Gastroesophageal sphincter (tissue), 4 donors: ENCODE measurements around the gene INPP5A. TPM values are rescaled to one million over a fixed set of nuclear protein-coding genes. Genes with fewer than 3 reads are reported as not detected.
A peak's percentile ranks its signal among the peaks of the same experiment; 100 is the strongest.

ENCODE experiments used
- ATAC-seq: fragments of 150-250 bp; one replicate; pipeline ENCODE4 v1.9.1; 2016; ENCODE audit warnings: mild to moderate bottlenecking, moderate library complexity
- H3K27ac ChIP-seq, 4 donors: fragments of 200-600 bp; sonication (generic) in 3 of 4; 1 replicate in 3 of 4; 2 replicates in 1 of 4; pipeline ENCODE4 v1.5.1; 2016 to 2019
- H3K27me3 ChIP-seq: fragments of 200-600 bp; sonication (generic); one replicate; pipeline ENCODE4 v1.5.1; 2019
- H3K36me3 ChIP-seq, 2 donors: fragments of 200-600 bp; sonication (generic); one replicate each; pipeline ENCODE4 v1.5.1; 2019; ENCODE audit warnings: control low read depth in 1 of 2
- H3K4me1 ChIP-seq, 3 donors: fragments of 200-600 bp; sonication (generic); 1 replicate in 2 of 3; 2 replicates in 1 of 3; pipeline ENCODE4 v1.5.1; 2016 to 2019; ENCODE audit warnings: control low read depth in 2 of 3
- H3K4me3 ChIP-seq, 2 donors: fragments of 200-600 bp; sonication (generic); one replicate each; pipeline ENCODE4 v1.5.1; 2019; ENCODE audit warnings: mild to moderate bottlenecking in 1 of 2, moderate library complexity in 1 of 2
- H3K9me3 ChIP-seq, 3 donors: fragments of 200-600 bp; sonication (generic); one replicate each; pipeline ENCODE4 v1.5.1; 2017 to 2019; ENCODE audit warnings: control low read depth in 2 of 3
- EP300 ChIP-seq: sonication (generic); formaldehyde crosslinking; IDR thresholded peaks from one replicate; pipeline ENCODE4 v1.6.1; 2017; ENCODE audit warnings: antibody characterized with exemption, mild to moderate bottlenecking
- POLR2A ChIP-seq, 2 donors: fragments of 450-650 bp; IDR thresholded peaks; one replicate each; pipeline ENCODE4 v1.6.1; 2017; ENCODE audit warnings: antibody characterized with exemption in 2 of 2, mild to moderate bottlenecking in 2 of 2, moderate library complexity in 1 of 2
- POLR2AphosphoS5 ChIP-seq: sonication (generic); formaldehyde crosslinking; IDR thresholded peaks from one replicate; pipeline ENCODE4 v1.6.1; 2017; ENCODE audit warnings: antibody characterized with exemption
- WGBS, 2 donors: methylation state at CpG; one replicate each; pipeline ENCODE4 v1.1.5; 2018; ENCODE audit warnings: low coverage in 1 of 2; 5-methylcytosine and 5-hydroxymethylcytosine counted together
- total RNA-seq, 4 donors: library from RNA; depleted of rRNA; stranded (reverse); fragments of >200 nt; gene quantifications; one replicate each; pipeline ENCODE4 v1.1.0, GENCODE V29; 2016
- TF ChIP-seq, protein P1 (sequence below), 4 experiments: fragments of 200-600 bp in 2 of 4; fragments of 450-650 bp in 2 of 4; sonication (generic) in 1 of 4; IDR thresholded peaks; one replicate each; pipeline ENCODE4 v1.5.1; 2017 to 2019; ENCODE audit warnings: antibody characterized with exemption in 4 of 4, mild to moderate bottlenecking in 2 of 4, moderate library complexity in 2 of 4

INPP5A gene
- total RNA-seq, 4 donors from 2014 or later: 111 to 288 (median 215) TPM

DNA sequence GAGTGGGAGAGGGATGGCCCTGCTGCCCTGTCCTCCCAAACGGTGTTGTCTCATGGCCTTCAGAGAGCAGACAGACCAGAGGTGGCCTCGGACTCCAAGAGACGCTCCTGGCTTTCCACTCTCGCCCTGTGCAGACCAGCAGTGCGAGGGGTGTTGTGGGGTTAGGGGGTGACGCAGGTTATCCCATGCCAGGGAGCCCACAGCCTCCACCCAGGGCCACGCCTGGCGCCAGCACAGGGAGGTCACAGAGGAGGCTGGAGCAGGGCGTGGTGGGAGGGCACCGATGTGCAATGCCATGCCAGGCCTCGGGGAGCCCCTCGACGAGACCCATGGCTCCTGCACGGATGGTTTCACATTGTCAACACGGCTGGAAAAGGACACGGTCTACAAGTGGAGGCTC is 52.1 kb downstream of the INPP5A start:
- H3K4me3 ChIP-seq: no peak overlapping the region
- 91% methylated on average over 4 of the region's 16 CpGs; no CpG with 5 or more reads in 1 of the 2 donors for WGBS, 2 donors
- H3K27ac ChIP-seq: peak overlapping the region; percentile 79 to 88 (median 86)
- TF ChIP-seq POLR2AphosphoS5: no peak
- no peak for TF ChIP-seq POLR2A (IDR thresholded peaks at IDR 0.05)
- TF ChIP-seq EP300: no peak
- TF ChIP-seq, protein P1, sequence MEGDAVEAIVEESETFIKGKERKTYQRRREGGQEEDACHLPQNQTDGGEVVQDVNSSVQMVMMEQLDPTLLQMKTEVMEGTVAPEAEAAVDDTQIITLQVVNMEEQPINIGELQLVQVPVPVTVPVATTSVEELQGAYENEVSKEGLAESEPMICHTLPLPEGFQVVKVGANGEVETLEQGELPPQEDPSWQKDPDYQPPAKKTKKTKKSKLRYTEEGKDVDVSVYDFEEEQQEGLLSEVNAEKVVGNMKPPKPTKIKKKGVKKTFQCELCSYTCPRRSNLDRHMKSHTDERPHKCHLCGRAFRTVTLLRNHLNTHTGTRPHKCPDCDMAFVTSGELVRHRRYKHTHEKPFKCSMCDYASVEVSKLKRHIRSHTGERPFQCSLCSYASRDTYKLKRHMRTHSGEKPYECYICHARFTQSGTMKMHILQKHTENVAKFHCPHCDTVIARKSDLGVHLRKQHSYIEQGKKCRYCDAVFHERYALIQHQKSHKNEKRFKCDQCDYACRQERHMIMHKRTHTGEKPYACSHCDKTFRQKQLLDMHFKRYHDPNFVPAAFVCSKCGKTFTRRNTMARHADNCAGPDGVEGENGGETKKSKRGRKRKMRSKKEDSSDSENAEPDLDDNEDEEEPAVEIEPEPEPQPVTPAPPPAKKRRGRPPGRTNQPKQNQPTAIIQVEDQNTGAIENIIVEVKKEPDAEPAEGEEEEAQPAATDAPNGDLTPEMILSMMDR (IDR thresholded peaks at IDR 0.05): no peak
- H3K4me1 ChIP-seq: peaks cover 2 to 100% (median 37%) of the 10 kb centered on the region in 3 donors
- no peaks in the 10 kb centered on the region for H3K9me3 ChIP-seq
- no peak for ATAC-seq
- H3K36me3 ChIP-seq: no peaks in the 10 kb centered on the region
- H3K27me3 ChIP-seq: no peaks in the 10 kb centered on the region

DNA sequence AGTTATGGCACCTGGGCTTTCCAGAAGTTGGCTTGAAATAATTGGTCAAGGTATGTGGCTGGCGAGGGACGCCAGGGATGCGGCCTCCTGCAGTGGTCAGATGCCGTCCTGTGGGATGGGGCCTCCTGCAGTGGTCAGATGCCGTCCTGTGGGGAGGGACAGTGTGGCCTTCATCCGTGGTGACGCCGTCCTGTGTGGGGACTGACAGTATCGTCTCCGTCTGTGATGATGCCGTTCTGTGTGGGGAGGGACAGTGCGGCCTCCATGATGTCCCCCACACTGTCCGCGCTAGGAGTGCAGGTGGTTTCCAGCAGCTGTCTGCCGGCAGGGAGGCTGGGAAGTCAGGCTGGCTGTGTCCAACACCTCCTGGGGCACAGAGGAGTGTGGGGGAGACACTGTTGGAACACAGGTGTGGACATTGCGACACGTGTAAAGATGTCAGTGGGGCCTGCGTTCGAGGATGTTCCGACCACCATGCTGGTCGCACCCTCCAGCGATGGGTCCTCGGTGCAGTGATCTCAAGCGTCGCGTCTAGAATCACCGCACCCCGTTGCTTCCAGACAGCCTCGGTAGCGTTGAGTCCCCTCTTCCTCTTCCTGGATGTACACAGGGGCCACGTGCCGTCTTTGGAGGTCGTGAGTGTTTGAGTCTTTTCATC is 52.6 kb downstream of the INPP5A start:
- no peak overlapping the region for H3K4me3 ChIP-seq
- H3K36me3 ChIP-seq: no peaks in the 10 kb centered on the region
- peaks cover 2 to 100% (median 37%) of the 10 kb centered on the region in 3 donors for H3K4me1 ChIP-seq
- TF ChIP-seq, protein P1 (IDR thresholded peaks at IDR 0.05): no peak
- TF ChIP-seq POLR2AphosphoS5 (no peak), POLR2A (IDR thresholded peaks at IDR 0.05) (no peak), EP300 (no peak)
- H3K27me3 ChIP-seq: no peaks in the 10 kb centered on the region
- no peak for ATAC-seq
- peak overlapping the region; percentile 70 to 88 (median 86) for H3K27ac ChIP-seq
- WGBS, 2 donors: 88 to 96% methylated on average over 5 to 9 of the region's 33 CpGs
- no peaks in the 10 kb centered on the region for H3K9me3 ChIP-seq

DNA sequence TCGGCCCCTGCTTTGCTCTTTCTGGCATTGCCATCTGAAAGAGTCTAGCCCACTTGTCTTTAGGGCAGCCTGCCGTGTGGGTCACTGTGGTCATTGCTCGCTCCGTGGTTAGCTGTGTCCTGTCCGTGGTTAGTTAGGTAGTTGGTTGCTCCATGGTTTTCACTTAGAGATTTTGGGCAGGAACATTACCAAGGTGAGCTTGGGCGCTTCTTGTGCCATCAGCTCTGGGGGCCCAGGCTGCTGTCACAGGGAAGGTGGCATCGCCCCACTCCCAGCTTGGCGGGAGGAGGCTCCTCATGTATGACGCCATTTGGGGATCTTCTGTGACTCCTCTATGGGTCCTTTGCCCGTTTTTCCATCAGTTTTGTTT is 53.1 kb downstream of the INPP5A start:
- ATAC-seq: no peak
- H3K9me3 ChIP-seq: no peaks in the 10 kb centered on the region
- peak overlapping the region; percentile 70 to 88 (median 86) for H3K27ac ChIP-seq
- H3K27me3 ChIP-seq: no peaks in the 10 kb centered on the region
- H3K4me3 ChIP-seq: no peak overlapping the region
- peaks cover 2 to 100% (median 36%) of the 10 kb centered on the region in 3 donors for H3K4me1 ChIP-seq
- no peak for TF ChIP-seq POLR2AphosphoS5
- no peak for TF ChIP-seq POLR2A (IDR thresholded peaks at IDR 0.05)
- TF ChIP-seq, protein P1 (IDR thresholded peaks at IDR 0.05): no peak
- TF ChIP-seq EP300: no peak
- H3K36me3 ChIP-seq: no peaks in the 10 kb centered on the region
- WGBS, 2 donors: 63 to 83% methylated on average over 2 to 5 of the region's 10 CpGs

DNA sequence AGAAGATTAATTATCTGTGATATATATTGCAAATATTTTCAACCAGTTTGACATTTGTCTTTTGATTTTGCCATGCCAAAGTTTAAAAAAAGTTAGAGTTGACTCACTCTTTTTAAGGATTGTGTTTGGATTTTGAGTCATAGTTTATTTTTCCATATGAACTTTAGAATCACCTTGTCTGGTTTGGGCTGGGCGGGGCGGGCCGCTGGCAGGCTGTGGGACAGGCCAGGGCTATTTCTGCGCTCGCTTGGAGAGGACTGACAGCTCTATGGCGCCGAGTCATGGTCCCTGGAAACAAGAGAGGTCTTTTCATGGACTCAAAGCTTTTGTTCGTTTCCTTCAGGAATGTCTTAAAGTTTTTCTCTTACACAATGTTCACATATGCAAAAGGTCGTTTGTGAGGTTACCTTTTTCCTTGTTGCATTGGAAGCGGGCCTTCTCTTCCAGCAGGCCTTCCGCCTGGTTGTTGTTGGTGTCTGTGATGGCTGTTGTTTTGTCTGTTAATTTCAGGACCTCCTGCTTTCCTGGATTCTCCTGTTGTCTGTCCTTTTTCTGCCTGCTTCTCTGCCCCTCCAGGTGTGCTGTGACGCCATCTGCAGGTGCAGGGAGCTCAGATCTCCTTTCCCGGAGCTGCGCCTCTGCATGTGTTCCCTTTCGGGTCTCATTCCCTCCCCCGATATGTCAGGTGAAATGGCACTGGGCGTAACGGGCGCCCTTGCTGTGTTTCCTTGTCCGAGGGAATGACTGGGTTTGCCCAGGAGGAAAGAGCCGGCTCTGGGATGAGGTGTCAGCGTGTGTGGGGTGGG is 53.8 kb downstream of the INPP5A start:
- H3K4me3 ChIP-seq: peak overlapping the region in 1 of 2 donors; percentile 24
- peak overlapping the region; percentile 85 to 92 (median 87) for H3K27ac ChIP-seq
- TF ChIP-seq POLR2AphosphoS5 (peak; percentile 59), POLR2A (IDR thresholded peaks at IDR 0.05) (no peak)
- no peaks in the 10 kb centered on the region for H3K36me3 ChIP-seq
- no peaks in the 10 kb centered on the region for H3K27me3 ChIP-seq
- ATAC-seq: peak; percentile 84
- H3K4me1 ChIP-seq: peaks cover 2 to 100% (median 35%) of the 10 kb centered on the region in 3 donors
- H3K9me3 ChIP-seq: no peaks in the 10 kb centered on the region
- WGBS, 2 donors: 27 to 36% methylated on average over 13 of the region's 22 CpGs

DNA sequence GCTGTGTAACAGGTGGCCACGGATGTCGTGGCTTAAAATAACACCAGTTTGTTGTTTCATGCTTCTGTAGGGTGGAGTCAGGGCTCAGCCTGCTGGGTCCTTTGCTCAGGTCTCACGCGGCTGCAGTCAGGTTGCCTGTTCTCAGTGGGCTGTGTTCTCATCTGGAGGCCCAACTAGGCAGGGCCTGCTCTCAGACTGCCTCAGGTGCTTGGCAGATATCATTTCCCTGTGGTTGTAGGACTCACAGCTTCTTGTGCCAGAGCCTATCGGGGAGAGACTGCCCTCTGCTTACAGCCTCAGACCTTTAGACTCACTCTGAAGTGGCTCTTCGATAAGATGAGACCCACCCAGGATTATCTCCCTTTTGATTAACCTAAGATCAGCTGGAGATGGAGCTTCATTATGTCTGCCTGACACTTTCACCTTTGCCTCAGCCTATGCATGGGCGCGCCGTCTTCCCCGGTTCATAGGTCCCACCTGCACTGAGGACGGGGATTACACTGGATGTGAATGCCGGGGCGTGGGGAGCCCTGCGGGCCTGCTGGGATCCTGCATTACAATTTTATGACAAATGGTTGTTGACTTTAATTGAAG is 55.3 kb downstream of the INPP5A start:
- 65 to 86% methylated on average over 4 to 13 of the region's 14 CpGs for WGBS, 2 donors
- no peaks in the 10 kb centered on the region for H3K9me3 ChIP-seq
- H3K36me3 ChIP-seq: no peaks in the 10 kb centered on the region
- H3K27me3 ChIP-seq: no peaks in the 10 kb centered on the region
- peaks cover 0 to 100% (median 37%) of the 10 kb centered on the region in 3 donors for H3K4me1 ChIP-seq
- no peak overlapping the region for H3K4me3 ChIP-seq
- ATAC-seq: no peak
- peak overlapping the region; percentile 85 to 92 (median 87) for H3K27ac ChIP-seq
- TF ChIP-seq EP300 (no peak), POLR2A (IDR thresholded peaks at IDR 0.05) (no peak), POLR2AphosphoS5 (no peak)
- TF ChIP-seq, protein P1 (IDR thresholded peaks at IDR 0.05): no peak
